ENCODE results near the gene COL4A1.
A peak's percentile ranks its signal among the peaks of the same experiment; 100 is the strongest.

The COL4A1 gene

GRCh38 chr13:110149036-110149435 lies 157.9 kb downstream of the COL4A1 start:
- DNase-seq, result no peak
- intact Hi-C loops (cut with DNase I; ENCODE audit: low total_unique reads), result no loop called here
- Histone ChIP-seq H3K36me3 (peaks cover 74 to 78% (median 75%) of the 10 kb centered on the region in 3 donors), H3K9me3 (no peaks in the 10 kb centered on the region), H3K4me1 (no peaks in the 10 kb centered on the region), H3K27me3 (no peaks in the 10 kb centered on the region), H3K4me3 (no peak overlapping the region), H3K27ac (no peak overlapping the region)
- TF ChIP-seq CTCF (IDR thresholded peaks at IDR 0.05), result no peak

GRCh38 chr13:110140099-110140498 lies 166.9 kb downstream of the COL4A1 start:
- H3K36me3 ChIP-seq, result peaks cover 0 to 8% (median 0%) of the 10 kb centered on the region in 3 donors
- no peak for DNase-seq
- TF ChIP-seq CTCF (IDR thresholded peaks at IDR 0.05), result no peak
- intact Hi-C loops (cut with DNase I; ENCODE audit: low total_unique reads), result no loop called here
- H3K27ac ChIP-seq, result no peak overlapping the region
- H3K27me3 ChIP-seq, result no peaks in the 10 kb centered on the region
- H3K9me3 ChIP-seq, result no peaks in the 10 kb centered on the region
- no peak overlapping the region for H3K4me3 ChIP-seq
- peaks cover 0 to 20% (median 14%) of the 10 kb centered on the region in 4 donors for H3K4me1 ChIP-seq

- intact Hi-C loops (cut with DNase I; ENCODE audit: low total_unique reads), result no loop called here
- no peak for DNase-seq
- Histone ChIP-seq H3K36me3 (peaks cover 0 to 4% (median 0%) of the 10 kb centered on the region in 3 donors), H3K27me3 (no peaks in the 10 kb centered on the region), H3K27ac (peak overlapping the region; percentile 68 to 80), H3K9me3 (no peaks in the 10 kb centered on the region), H3K4me3 (peak overlapping the region; percentile 55 to 66), H3K4me1 (peaks cover 0 to 20% (median 16%) of the 10 kb centered on the region in 4 donors)
- no peak for TF ChIP-seq CTCF (IDR thresholded peaks at IDR 0.05)
Observed at GRCh38 chr13:110138700-110139036, 168.3 kb downstream of the COL4A1 start.

- DNase-seq, result peak; percentile 73 to 88
- intact Hi-C loops (cut with DNase I; ENCODE audit: low total_unique reads), result no loop called here
Observed at GRCh38 chr13:110138010-110138699, 168.8 kb downstream of the COL4A1 start.

GRCh38 chr13:110137680-110138009 lies 169.3 kb downstream of the COL4A1 start:
- peaks cover 0 to 20% (median 16%) of the 10 kb centered on the region in 4 donors for H3K4me1 ChIP-seq
- peak in 1 of 2 donors; percentile 43 for DNase-seq
- H3K9me3 ChIP-seq, result no peaks in the 10 kb centered on the region
- no peaks in the 10 kb centered on the region for H3K36me3 ChIP-seq
- intact Hi-C loops (cut with DNase I; ENCODE audit: low total_unique reads), result no loop called here
- no peaks in the 10 kb centered on the region for H3K27me3 ChIP-seq
- TF ChIP-seq CTCF (IDR thresholded peaks at IDR 0.05), result peak in 1 of 2 experiments; percentile 19
- peak overlapping the region; percentile 68 to 80 for H3K27ac ChIP-seq
- H3K4me3 ChIP-seq, result peak overlapping the region; percentile 55 to 66

More at GRCh38 chr13:110138010-110138699, 168.8 kb downstream of the COL4A1 start:
- H3K36me3 ChIP-seq, result no peaks in the 10 kb centered on the region
- TF ChIP-seq CTCF (IDR thresholded peaks at IDR 0.05), result no peak
- no peaks in the 10 kb centered on the region for H3K9me3 ChIP-seq
- peaks cover 0 to 20% (median 16%) of the 10 kb centered on the region in 4 donors for H3K4me1 ChIP-seq
- H3K27ac ChIP-seq, result peak overlapping the region; percentile 68 to 80
- no peaks in the 10 kb centered on the region for H3K27me3 ChIP-seq
- H3K4me3 ChIP-seq, result peak overlapping the region; percentile 55 to 66

All from tibial artery (tissue), 4 donors.